H9 (cell line): Measurements from ENCODE around the gene ACOT7. TPM values are rescaled to one million over a fixed set of nuclear protein-coding genes. Genes with fewer than 3 reads are reported as not detected.

Experiments
- DNase-seq: peaks from one replicate; pipeline ENCODE4 v3.0.0-alpha.2; 2017
- H2AFZ ChIP-seq: one replicate; pipeline ENCODE4 v1.6.1; 2013; ENCODE audit warnings: mild to moderate bottlenecking, low read length, control low read depth, moderate library complexity
- H2AK5ac ChIP-seq: 2 replicates; pipeline ENCODE4 v1.6.1; 2013; ENCODE audit warnings: low read length, control low read depth, mixed read lengths; ENCODE audit not compliant: insufficient read length
- H2BK120ac ChIP-seq: one replicate; pipeline ENCODE4 v1.6.1; 2013; ENCODE audit warnings: low read depth, mild to moderate bottlenecking, low read length, control low read depth, inconsistent platforms; ENCODE audit not compliant: poor library complexity, severe bottlenecking
- H2BK12ac ChIP-seq: 2 replicates; pipeline ENCODE4 v1.6.1; 2013; ENCODE audit warnings: low read length, control low read depth, mixed read lengths, low read depth; ENCODE audit not compliant: insufficient read length
- H2BK15ac ChIP-seq: 2 replicates; pipeline ENCODE4 v1.6.1; 2013; ENCODE audit warnings: low read depth, low read length, control low read depth
- H2BK20ac ChIP-seq: one replicate; pipeline ENCODE4 v1.6.1; 2013; ENCODE audit warnings: low read depth, mild to moderate bottlenecking, low read length, control low read depth, inconsistent platforms; ENCODE audit not compliant: poor library complexity, severe bottlenecking
- H2BK5ac ChIP-seq: 2 replicates; pipeline ENCODE4 v1.6.1; 2013; ENCODE audit warnings: low read length, control low read depth, mixed read lengths; ENCODE audit not compliant: insufficient read length
- H3K14ac ChIP-seq: 2 replicates; pipeline ENCODE4 v1.6.1; 2013; ENCODE audit warnings: low read length, control low read depth; ENCODE audit not compliant: insufficient read depth
- H3K18ac ChIP-seq: 2 replicates; pipeline ENCODE4 v1.6.1; 2013; ENCODE audit warnings: low read depth, mild to moderate bottlenecking, mixed read lengths, low read length, control low read depth; ENCODE audit not compliant: insufficient read length
- H3K23ac ChIP-seq: 2 replicates; pipeline ENCODE4 v1.6.1; 2013; ENCODE audit warnings: low read length, control low read depth, mixed read lengths, low read depth; ENCODE audit not compliant: insufficient read length
- H3K23me2 ChIP-seq: 2 replicates; pipeline ENCODE4 v1.6.1; 2013; ENCODE audit warnings: low read depth, mild to moderate bottlenecking, mixed read lengths, low read length, control low read depth; ENCODE audit not compliant: insufficient read length, poor library complexity, severe bottlenecking
- H3K27ac ChIP-seq: 2 replicates; pipeline ENCODE4 v1.5.1; 2013; ENCODE audit warnings: low read length, control low read depth, mixed read lengths, low read depth; ENCODE audit not compliant: insufficient read length
- H3K27me3 ChIP-seq: 2 replicates; pipeline ENCODE4 v1.6.1; 2013; ENCODE audit warnings: low read length, control low read depth, inconsistent platforms; ENCODE audit not compliant: insufficient read depth
- H3K4ac ChIP-seq: 2 replicates; pipeline ENCODE4 v1.6.1; 2013; ENCODE audit warnings: low read depth, mild to moderate bottlenecking, control low read depth, inconsistent platforms, low read length, moderate library complexity
- H3K4me1 ChIP-seq: 2 replicates; pipeline ENCODE4 v1.6.1; 2013; ENCODE audit warnings: low read length, control low read depth, inconsistent platforms; ENCODE audit not compliant: insufficient read depth
- H3K4me2 ChIP-seq: 2 replicates; pipeline ENCODE4 v1.6.1; 2013; ENCODE audit warnings: low read length, control low read depth, mixed read lengths; ENCODE audit not compliant: insufficient read length, insufficient read depth
- H3K56ac ChIP-seq: 2 replicates; pipeline ENCODE4 v1.6.1; 2013; ENCODE audit warnings: low read depth, mild to moderate bottlenecking, mixed read lengths, low read length, control low read depth; ENCODE audit not compliant: insufficient read length
- H3K79me1 ChIP-seq: 2 replicates; pipeline ENCODE4 v1.6.1; 2013; ENCODE audit warnings: low read depth, mild to moderate bottlenecking, moderate library complexity, low read length, control low read depth, inconsistent platforms; ENCODE audit not compliant: insufficient read depth, poor library complexity, severe bottlenecking
- H3K79me2 ChIP-seq: 2 replicates; pipeline ENCODE4 v1.6.1; 2013; ENCODE audit warnings: low read length, control low read depth, inconsistent platforms; ENCODE audit not compliant: insufficient read depth
- H3K9ac ChIP-seq: 2 replicates; pipeline ENCODE4 v1.6.1; 2013; ENCODE audit warnings: low read length, control low read depth, mixed read lengths; ENCODE audit not compliant: insufficient read length; ENCODE audit errors: extremely low read depth
- H3K9me3 ChIP-seq: one replicate; pipeline ENCODE4 v1.6.1; 2013; ENCODE audit warnings: low read depth, low read length, inconsistent platforms; ENCODE audit not compliant: control insufficient read depth
- H3T11ph ChIP-seq: one replicate; pipeline ENCODE4 v1.6.1; 2013; ENCODE audit warnings: mild to moderate bottlenecking, low read length, control low read depth, inconsistent platforms
- H4K20me1 ChIP-seq: one replicate; pipeline ENCODE4 v1.6.1; 2013; ENCODE audit not compliant: control insufficient read depth, insufficient read length, insufficient read depth
- H4K5ac ChIP-seq: 2 replicates; pipeline ENCODE4 v1.6.1; 2013; ENCODE audit warnings: low read depth, mild to moderate bottlenecking, mixed read lengths, low read length, control low read depth; ENCODE audit not compliant: insufficient read length
- H4K8ac ChIP-seq: replicated peaks from 2 replicates; pipeline ENCODE4 v1.6.1; 2013; ENCODE audit warnings: low read length, control low read depth, mixed read lengths, low read depth; ENCODE audit not compliant: insufficient read length
- H4K91ac ChIP-seq: 2 replicates; pipeline ENCODE4 v1.6.1; 2013; ENCODE audit warnings: low read depth, mild to moderate bottlenecking, moderate library complexity, mixed read lengths, low read length, control low read depth; ENCODE audit not compliant: insufficient read length
- H3K27ac Mint-ChIP-seq, 3 experiments: 2 replicates in 2 of 3; 3 replicates in 1 of 3; pipeline ENCODE4 v1.8.0; 2020 to 2021; ENCODE audit warnings: mixed read lengths in 3 of 3, mild to moderate bottlenecking in 1 of 3, moderate library complexity in 1 of 3
- H3K27me3 Mint-ChIP-seq: 2 replicates; pipeline ENCODE4 v1.8.0; 2021; ENCODE audit warnings: low read depth, mild to moderate bottlenecking, moderate library complexity, mixed read lengths
- H3K36me3 Mint-ChIP-seq, 3 experiments: 2 replicates in 2 of 3; 3 replicates in 1 of 3; pipeline ENCODE4 v1.8.0; 2020 to 2021; ENCODE audit warnings: low read depth in 3 of 3, mixed read lengths in 3 of 3; ENCODE audit not compliant: insufficient read depth in 1 of 3
- H3K4me1 Mint-ChIP-seq, 2 experiments: 2 replicates each; pipeline ENCODE4 v1.8.0; 2020; ENCODE audit warnings: mixed read lengths in 2 of 2
- H3K4me3 Mint-ChIP-seq, 2 experiments: 2 replicates in 1 of 2; 3 replicates in 1 of 2; pipeline ENCODE4 v1.8.0; 2020 to 2021; ENCODE audit warnings: mild to moderate bottlenecking in 2 of 2, mixed read lengths in 2 of 2, moderate library complexity in 1 of 2
- H3K9me3 Mint-ChIP-seq, 2 experiments: 2 replicates in 1 of 2; 3 replicates in 1 of 2; pipeline ENCODE4 v1.8.0; 2020; ENCODE audit warnings: mild to moderate bottlenecking in 2 of 2, mixed read lengths in 2 of 2, moderate library complexity in 1 of 2
- WGBS: extraction: QIAGEN DNeasy Blood & Tissue Kit; methylation state at CpG from one replicate; pipeline ENCODE4 v1.1.7; 2013; ENCODE audit warnings: missing lambda C conversion rate, low lambda C conversion rate, mixed read lengths; ENCODE audit not compliant: insufficient read length; ENCODE audit errors: extremely low coverage; 5-methylcytosine and 5-hydroxymethylcytosine counted together
- total RNA-seq: library from RNA; stranded (reverse); gene quantifications from 2 replicates; pipeline ENCODE4 v1.2.1, GENCODE V29; 2021
- TF ChIP-seq, protein P1 (sequence below): fragments of 200-600 bp; sonication (generic); conservative IDR thresholded peaks from 3 replicates; pipeline ENCODE4 v1.8.0; 2021; ENCODE audit warnings: antibody characterized with exemption, mild to moderate bottlenecking

ACOT7 gene
- total RNA-seq, 1 experiment from 2014 or later, result 87.4 TPM

DNA sequence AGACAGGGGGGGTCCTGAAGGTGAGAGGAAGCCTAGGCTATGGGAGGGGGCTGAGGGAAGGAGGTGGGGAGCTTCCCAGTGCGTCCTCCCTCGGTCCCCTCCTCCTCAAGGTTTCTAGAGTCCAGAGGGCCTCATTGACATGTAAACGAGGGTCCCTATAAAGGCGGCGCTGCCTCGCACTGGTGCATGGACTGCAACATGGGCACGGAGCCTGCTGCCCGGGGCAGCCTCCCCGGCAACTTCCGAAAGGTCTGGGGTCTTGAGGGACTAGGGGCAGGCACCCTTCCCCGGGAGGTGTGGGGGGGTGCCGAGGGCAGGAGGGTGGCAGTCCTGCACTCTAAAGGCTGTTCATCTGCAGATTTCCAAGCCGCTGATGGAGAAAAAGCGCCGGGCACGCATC lies 149.6 kb downstream of the ACOT7 start, which contains the start of gene HES3:
HES3 (plus strand) TSS at position 187 of the 400 bp plus-strand sequence; CDS start at position 374, 187 bp downstream.
- TF ChIP-seq, protein P1, sequence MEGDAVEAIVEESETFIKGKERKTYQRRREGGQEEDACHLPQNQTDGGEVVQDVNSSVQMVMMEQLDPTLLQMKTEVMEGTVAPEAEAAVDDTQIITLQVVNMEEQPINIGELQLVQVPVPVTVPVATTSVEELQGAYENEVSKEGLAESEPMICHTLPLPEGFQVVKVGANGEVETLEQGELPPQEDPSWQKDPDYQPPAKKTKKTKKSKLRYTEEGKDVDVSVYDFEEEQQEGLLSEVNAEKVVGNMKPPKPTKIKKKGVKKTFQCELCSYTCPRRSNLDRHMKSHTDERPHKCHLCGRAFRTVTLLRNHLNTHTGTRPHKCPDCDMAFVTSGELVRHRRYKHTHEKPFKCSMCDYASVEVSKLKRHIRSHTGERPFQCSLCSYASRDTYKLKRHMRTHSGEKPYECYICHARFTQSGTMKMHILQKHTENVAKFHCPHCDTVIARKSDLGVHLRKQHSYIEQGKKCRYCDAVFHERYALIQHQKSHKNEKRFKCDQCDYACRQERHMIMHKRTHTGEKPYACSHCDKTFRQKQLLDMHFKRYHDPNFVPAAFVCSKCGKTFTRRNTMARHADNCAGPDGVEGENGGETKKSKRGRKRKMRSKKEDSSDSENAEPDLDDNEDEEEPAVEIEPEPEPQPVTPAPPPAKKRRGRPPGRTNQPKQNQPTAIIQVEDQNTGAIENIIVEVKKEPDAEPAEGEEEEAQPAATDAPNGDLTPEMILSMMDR, result no peak
- Mint-ChIP-seq H3K4me1 (peaks cover 46 to 47% of the 10 kb centered on the region in 2 experiments), H3K9me3 (no peaks in the 10 kb centered on the region; a peak in 1 of 5 replicates), H3K36me3 (no peaks in the 10 kb centered on the region), H3K27ac (peak within 1 kb of the TSS in 2 of 3 experiments; percentile 20 to 57; a peak in 3 of 7 replicates), H3K27me3 (peaks cover 32% of the 10 kb centered on the region), H3K4me3 (peak within 1 kb of the TSS; percentile 83 to 89)
- H4K91ac ChIP-seq, result no peak within 1 kb of the TSS
- H4K20me1 ChIP-seq, result no peaks in the 10 kb centered on the region
- no peak within 1 kb of the TSS for H3K14ac ChIP-seq
- H4K5ac ChIP-seq, result no peak within 1 kb of the TSS
- H2BK120ac ChIP-seq, result no peak within 1 kb of the TSS
- H3K27me3 ChIP-seq, result peaks cover 5% of the 10 kb centered on the region; the same call in 1 of the 2 replicates
- no peak within 1 kb of the TSS for H4K8ac ChIP-seq
- H2BK5ac ChIP-seq, result no peak within 1 kb of the TSS
- WGBS, result no CpG with 5 or more reads among the region's 16 CpGs
- no peak within 1 kb of the TSS for H2AFZ ChIP-seq
- H3K9me3 ChIP-seq, result no peaks in the 10 kb centered on the region
- no peak within 1 kb of the TSS for H3K27ac ChIP-seq
- no peak within 1 kb of the TSS for H3K18ac ChIP-seq
- no peaks in the 10 kb centered on the region for H3K79me2 ChIP-seq
- no peak within 1 kb of the TSS for H2BK12ac ChIP-seq
- H3K4ac ChIP-seq, result no peak within 1 kb of the TSS
- H3K4me1 ChIP-seq, result peaks cover 2% of the 10 kb centered on the region; the same call in 1 of the 2 replicates
- H2BK15ac ChIP-seq, result no peak within 1 kb of the TSS
- no peak within 1 kb of the TSS for H3T11ph ChIP-seq
- H3K79me1 ChIP-seq, result no peaks in the 10 kb centered on the region
- H3K4me2 ChIP-seq, result peak within 1 kb of the TSS; percentile 79
- H3K9ac ChIP-seq, result no peak within 1 kb of the TSS
- H3K56ac ChIP-seq, result no peak within 1 kb of the TSS
- H2AK5ac ChIP-seq, result no peak within 1 kb of the TSS
- no peak within 1 kb of the TSS for H2BK20ac ChIP-seq
- H3K23ac ChIP-seq, result no peak within 1 kb of the TSS
- peak; percentile 64 for DNase-seq
- peaks cover 25% of the 10 kb centered on the region for H3K23me2 ChIP-seq
